Heart right ventricle (tissue), 16 donors: ENCODE results near the gene FADS1. TPM values are rescaled to one million over a fixed set of nuclear protein-coding genes. Genes with fewer than 3 reads are reported as not detected.

Source experiments
- ATAC-seq, 8 donors: fragments of 200-7000 bp; cut with Tn5 transposase; one replicate each; pipeline ENCODE4 v1.9.1; 2020; ENCODE audit warnings: mild to moderate bottlenecking in 8 of 8, moderate library complexity in 8 of 8, moderate number of reproducible peaks in 1 of 8
- DNase-seq, 2 donors: peaks; one replicate each; pipeline ENCODE4 v3.0.0-alpha.2; 2020
- H3K27ac ChIP-seq, 10 donors: fragments of 200-600 bp; sonication (generic) in 2 of 10; one replicate each; pipeline versions ENCODE4 v1.5.0 to v1.8.0; 2020 to 2022; ENCODE audit warnings: mild to moderate bottlenecking in 3 of 10
- H3K27me3 ChIP-seq, 7 donors: fragments of 200-600 bp; one replicate each; pipeline ENCODE4 v1.8.0; 2021 to 2022; ENCODE audit warnings: mild to moderate bottlenecking in 2 of 7
- H3K36me3 ChIP-seq, 9 donors: fragments of 200-600 bp; sonication (generic) in 1 of 9; one replicate each; pipeline versions ENCODE4 v1.5.0 to v1.8.0; 2020 to 2022; ENCODE audit warnings: mild to moderate bottlenecking in 2 of 9
- H3K4me1 ChIP-seq, 9 donors: fragments of 200-600 bp; sonication (generic) in 1 of 9; one replicate each; pipeline versions ENCODE4 v1.5.0 to v1.8.0; 2020 to 2022; ENCODE audit warnings: mild to moderate bottlenecking in 4 of 9
- H3K4me3 ChIP-seq, 10 donors: fragments of 200-600 bp; sonication (generic) in 2 of 10; one replicate each; pipeline versions ENCODE4 v1.5.0 to v1.8.0; 2020 to 2022; ENCODE audit warnings: mild to moderate bottlenecking in 7 of 10, moderate library complexity in 2 of 10
- H3K9me3 ChIP-seq, 11 donors: fragments of 200-600 bp in 10 of 11; sonication (generic) in 2 of 11; one replicate each; pipeline versions ENCODE4 v1.5.0 to v1.8.0; 2013 to 2022; ENCODE audit warnings: mild to moderate bottlenecking in 2 of 11, control low read depth in 1 of 11, moderate library complexity in 1 of 11
- CTCF ChIP-seq, 9 donors: fragments of 200-600 bp; sonication (generic) in 2 of 9; IDR thresholded peaks; one replicate each; pipeline versions ENCODE4 v1.5.0 to v1.8.0; 2021 to 2022; ENCODE audit warnings: antibody characterized with exemption in 9 of 9, mild to moderate bottlenecking in 5 of 9, moderate library complexity in 1 of 9
- WGBS, 2 donors: extraction: QIAGEN DNeasy Blood & Tissue Kit; methylation state at CpG; one replicate each; pipeline ENCODE4 v1.1.7; 2013; ENCODE audit warnings: inconsistent platforms in 1 of 2; 5-methylcytosine and 5-hydroxymethylcytosine counted together
- intact Hi-C, 10 donors: fragments of 100-400 bp; cut with DNase I; formaldehyde crosslinking; loops; one replicate each; pipeline versions ENCODE4 v1.11.1 to v1.14.2; 2022
- polyA plus RNA-seq, 2 donors: library from polyadenylated mRNA; stranded (reverse); fragments of 200-250 nt; gene quantifications; one replicate each; pipeline ENCODE4 v1.2.3, GENCODE V29; 2013
- total RNA-seq, 10 donors: library from RNA; stranded (reverse); fragmentation: NEBNext Ultra II Directional in 3 of 10; extraction: Animal tissue kit (Norgen Biotek cat#: 25700) in 3 of 10; gene quantifications; one replicate each; pipeline versions ENCODE4 v1.2.1 to v1.2.4, GENCODE V29; 2021 to 2023
- donor health status: Arrhythmogenic right ventricular cardiomyopathy.
- donor health status: ischemic (EF 13 %, LVEDD 7.1; RV severe dilation, severe dysfunction).
- donor health status: healthy with polysubstance abuse.
- donor health status: DM: no; HTN: yes; CAD: no.
- donor health status: DM: no; HTN: no; CAD: no.
- donor health status: ischemic (EF 25% LVEDD 6.9; RV normal size, moderate dysfunction).
- donor health status: ischemic (EF 25% LVEDD 5.7; RV mildly dilated, moderate dysfunction).
- donor health status: healthy.
- donor health status: DM: yes; HTN: yes; CAD: no.
- donor health status: Ischemic cardiomyopathy.
- donor health status: ischemic (EF 35%, LVEDD 5.7; RV mildly dilated, moderate dysfunction).
- donor health status: nonischemic (EF 11% LVEDD 7.7; RV severe dilation, severe dysfunction).
- donor health status: DM: yes; HTN: yes; CAD: no.
- donor health status: PGD.
- donor health status: ischemic (EF 29% LVEDD 5.4; RV normal size, mild dysfunction).
- donor health status: nonischemic (EF 23%, LVEDD 6.1; RV moderate dilation, normal function).

FADS1 gene
- total and polyA plus RNA-seq, 12 donors = 13.8 to 37.4 (median 25.4) TPM

DNA sequence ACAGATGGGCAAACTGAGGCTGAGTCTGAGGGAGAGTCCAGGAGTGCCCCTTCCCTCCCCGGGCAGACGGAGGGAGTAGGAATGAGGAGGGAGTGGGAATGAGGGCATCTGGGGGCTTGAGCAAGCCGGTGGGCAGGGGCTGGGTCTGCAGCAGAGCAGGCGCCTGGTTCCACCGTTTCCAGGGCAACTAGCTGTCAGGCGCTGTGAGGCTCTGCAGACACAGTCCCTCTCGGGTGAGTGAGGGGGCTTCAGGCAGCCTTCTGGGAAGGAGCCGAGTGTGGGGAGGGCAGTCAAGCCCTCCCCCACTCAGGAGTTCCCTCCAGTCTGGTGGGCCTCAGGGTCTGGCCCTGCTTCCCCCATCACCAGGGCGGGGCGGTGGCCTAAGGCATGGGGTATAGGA, 43.4 kb downstream of the FADS1 start:
- Histone ChIP-seq H3K9me3 (no peaks in the 10 kb centered on the region), H3K27me3 (peaks cover 0 to 13% (median 0%) of the 10 kb centered on the region in 7 donors), H3K4me1 (peaks cover 0 to 22% (median 6%) of the 10 kb centered on the region in 9 donors), H3K27ac (no peak overlapping the region), H3K36me3 (no peaks in the 10 kb centered on the region), H3K4me3 (no peak overlapping the region)
- WGBS, 2 donors = 72 to 79% methylated on average over 10 of the region's 10 CpGs
- ATAC-seq (no peak), DNase-seq (no peak)
- TF ChIP-seq CTCF (IDR thresholded peaks at IDR 0.05) = no peak
- intact Hi-C loops = no loop called here

GRCh38 chr11:61771985-61772455, 44.8 kb downstream of the FADS1 start:
- Histone ChIP-seq H3K9me3 (no peaks in the 10 kb centered on the region), H3K27ac (no peak overlapping the region), H3K27me3 (peaks cover 0 to 4% (median 0%) of the 10 kb centered on the region in 7 donors), H3K4me1 (peaks cover 0 to 14% (median 0%) of the 10 kb centered on the region in 9 donors), H3K4me3 (no peak overlapping the region), H3K36me3 (no peaks in the 10 kb centered on the region)
- TF ChIP-seq CTCF (IDR thresholded peaks at IDR 0.05) = no peak
- no peak for ATAC-seq
- WGBS, 2 donors = 55 to 56% methylated on average over 7 of the region's 7 CpGs
- no peak for DNase-seq
- intact Hi-C loops = no loop called here

- ATAC-seq (no peak), DNase-seq (no peak)
- H3K4me3 ChIP-seq = no peak overlapping the region
- intact Hi-C loops = no loop called here
- H3K9me3 ChIP-seq = no peaks in the 10 kb centered on the region
- H3K4me1 ChIP-seq = peaks cover 0 to 8% (median 0%) of the 10 kb centered on the region in 9 donors
- no peak for TF ChIP-seq CTCF (IDR thresholded peaks at IDR 0.05)
- no peaks in the 10 kb centered on the region for H3K36me3 ChIP-seq
- H3K27me3 ChIP-seq = no peaks in the 10 kb centered on the region
- H3K27ac ChIP-seq = no peak overlapping the region
- 86 to 88% methylated on average over 15 of the region's 15 CpGs for WGBS, 2 donors
These were observed 45.5 kb downstream of the FADS1 start for GRCh38 chr11:61771195-61771894.

GRCh38 chr11:61769946-61770683, 46.7 kb downstream of the FADS1 start:
- ATAC-seq = no peak
- H3K4me1 ChIP-seq = peaks cover 0 to 8% (median 0%) of the 10 kb centered on the region in 9 donors
- no peaks in the 10 kb centered on the region for H3K27me3 ChIP-seq
- H3K9me3 ChIP-seq = no peaks in the 10 kb centered on the region
- DNase-seq = no peak
- no peak for TF ChIP-seq CTCF (IDR thresholded peaks at IDR 0.05)
- H3K27ac ChIP-seq = no peak overlapping the region
- H3K4me3 ChIP-seq = no peak overlapping the region
- no peaks in the 10 kb centered on the region for H3K36me3 ChIP-seq
- intact Hi-C loops = no loop called here
- WGBS, 2 donors = 90 to 91% methylated on average over 19 to 20 of the region's 20 CpGs
